ENCODE data around the gene PIGQ.

The PIGQ gene

GRCh38 chr16:569445-570254, at the start of gene PIGQ:
TSS of gene PIGQ (plus strand) at chr16:569968. CDS start at chr16:574075, 4,107 bp downstream.
- DNase-seq (ENCODE audit: low read depth in 2 of 2), result peak; percentile 46 to 51

- DNase-seq (ENCODE audit: low read depth in 2 of 2), result no peak
These were observed 48.9 kb upstream of the PIGQ start for GRCh38 chr16:520847-521246.

GRCh38 chr16:521381-522210, 48.2 kb upstream of the PIGQ start:
- DNase-seq (ENCODE audit: low read depth in 2 of 2), result no peak

- DNase-seq (ENCODE audit: low read depth in 2 of 2), result no peak
These were observed 47.3 kb upstream of the PIGQ start for GRCh38 chr16:522320-523096.

- DNase-seq (ENCODE audit: low read depth in 2 of 2), result no peak
These were observed 46.5 kb upstream of the PIGQ start for GRCh38 chr16:523097-523741.

- DNase-seq (ENCODE audit: low read depth in 2 of 2), result no peak
These were observed 45.3 kb upstream of the PIGQ start for GRCh38 chr16:524274-525040.

GRCh38 chr16:525123-525519, 44.6 kb upstream of the PIGQ start:
- no peak for DNase-seq (ENCODE audit: low read depth in 2 of 2)

GRCh38 chr16:525520-526180, 44.1 kb upstream of the PIGQ start:
- peak; percentile 74 to 77 for DNase-seq (ENCODE audit: low read depth in 2 of 2)

- no peak for DNase-seq (ENCODE audit: low read depth in 2 of 2)
These were observed 43.4 kb upstream of the PIGQ start for GRCh38 chr16:526181-527014.

- peak; percentile 77 to 81 for DNase-seq (ENCODE audit: low read depth in 2 of 2)
These were observed 42.5 kb upstream of the PIGQ start, which contains the start of gene CAPN15 for GRCh38 chr16:527015-527903. TSS of gene CAPN15 (plus strand) at chr16:527712. CDS start at chr16:546839, 19,127 bp downstream.

GRCh38 chr16:528111-529011, 41.4 kb upstream of the PIGQ start:
- no peak for DNase-seq (ENCODE audit: low read depth in 2 of 2)

GRCh38 chr16:529012-529575, 40.7 kb upstream of the PIGQ start:
- DNase-seq (ENCODE audit: low read depth in 2 of 2), result no peak

GRCh38 chr16:530111-530817, 39.5 kb upstream of the PIGQ start:
- no peak for DNase-seq (ENCODE audit: low read depth in 2 of 2)

- DNase-seq (ENCODE audit: low read depth in 2 of 2), result no peak
These were observed 38.2 kb upstream of the PIGQ start for GRCh38 chr16:531494-532125.

GRCh38 chr16:533391-534123, 36.2 kb upstream of the PIGQ start:
- no peak for DNase-seq (ENCODE audit: low read depth in 2 of 2)

Measured in stimulated activated CD4-positive, alpha-beta T cell treated with anti-CD3 and anti-CD28 coated beads, Interleukin-15, amount 100 ng/mL, for 48 hours (primary cell).